ENCODE data around the gene ZNF655.
A peak's percentile ranks its signal among the peaks of the same experiment; 100 is the strongest.
"Not testable (repeated sequence)": the region's sequence is repeated elsewhere in the genome, so short reads cannot be mapped to it uniquely, and the experiment has no call there.

The ZNF655 gene

DNA sequence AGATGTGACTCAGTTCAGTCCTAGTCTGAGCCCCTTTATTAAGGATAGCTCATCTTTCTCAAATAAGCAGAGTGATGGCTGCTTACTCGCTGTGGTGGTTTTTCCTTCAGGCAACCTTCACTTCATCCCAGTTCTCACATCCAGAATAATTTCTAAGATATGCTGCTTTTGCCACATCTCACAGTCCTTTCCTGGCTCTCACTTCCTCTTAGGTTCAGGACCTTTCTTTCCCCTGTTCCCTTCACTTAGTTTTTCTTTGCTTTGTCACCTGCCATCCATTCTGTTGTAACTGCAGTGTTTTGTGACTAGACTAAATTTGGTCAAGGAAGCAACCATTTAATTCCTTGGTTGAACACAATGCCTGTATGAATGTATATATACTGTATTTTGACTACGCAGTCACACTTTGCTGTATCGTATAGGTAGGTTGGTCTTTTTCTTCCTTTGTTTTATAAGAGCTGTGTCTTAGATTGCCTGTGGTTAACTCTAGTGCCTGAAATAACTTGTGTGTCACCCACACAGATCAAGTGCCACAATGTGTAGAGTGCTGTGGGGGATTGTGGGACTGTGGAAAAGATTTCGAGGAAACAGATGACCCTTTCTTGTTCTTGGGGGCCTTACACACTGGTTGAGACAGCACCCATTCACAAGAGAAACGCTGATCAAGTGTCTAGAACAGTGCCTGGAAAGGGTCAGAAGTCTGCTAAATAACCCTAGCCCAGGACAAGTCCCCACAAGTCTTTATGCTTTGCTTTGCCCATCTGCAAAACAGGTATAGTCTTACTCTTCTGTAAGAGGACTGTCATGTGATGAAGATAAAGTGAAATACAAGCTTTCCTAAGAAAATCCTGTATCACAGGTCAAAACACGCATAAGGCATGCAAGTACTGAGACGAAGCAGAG lies 2.6 kb downstream of the ZNF655 start:
- no peak for DNase-seq

DNA sequence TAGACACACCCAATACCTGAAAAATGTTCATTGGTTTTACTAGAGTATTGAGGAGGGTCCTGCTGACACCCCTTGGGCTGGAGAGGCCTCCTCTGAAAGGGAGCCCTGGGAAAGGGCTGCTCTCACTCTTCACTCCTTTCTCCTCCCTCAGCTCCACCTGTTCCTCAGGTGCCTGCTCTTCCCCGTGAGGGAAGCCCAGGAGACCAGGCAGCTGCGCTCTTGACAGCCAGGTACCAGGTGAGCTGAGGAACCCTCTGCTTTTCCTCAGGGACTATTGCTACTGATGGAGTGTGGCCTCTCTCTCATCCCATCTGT lies 3.3 kb downstream of the ZNF655 start:
- no peak for DNase-seq

DNA sequence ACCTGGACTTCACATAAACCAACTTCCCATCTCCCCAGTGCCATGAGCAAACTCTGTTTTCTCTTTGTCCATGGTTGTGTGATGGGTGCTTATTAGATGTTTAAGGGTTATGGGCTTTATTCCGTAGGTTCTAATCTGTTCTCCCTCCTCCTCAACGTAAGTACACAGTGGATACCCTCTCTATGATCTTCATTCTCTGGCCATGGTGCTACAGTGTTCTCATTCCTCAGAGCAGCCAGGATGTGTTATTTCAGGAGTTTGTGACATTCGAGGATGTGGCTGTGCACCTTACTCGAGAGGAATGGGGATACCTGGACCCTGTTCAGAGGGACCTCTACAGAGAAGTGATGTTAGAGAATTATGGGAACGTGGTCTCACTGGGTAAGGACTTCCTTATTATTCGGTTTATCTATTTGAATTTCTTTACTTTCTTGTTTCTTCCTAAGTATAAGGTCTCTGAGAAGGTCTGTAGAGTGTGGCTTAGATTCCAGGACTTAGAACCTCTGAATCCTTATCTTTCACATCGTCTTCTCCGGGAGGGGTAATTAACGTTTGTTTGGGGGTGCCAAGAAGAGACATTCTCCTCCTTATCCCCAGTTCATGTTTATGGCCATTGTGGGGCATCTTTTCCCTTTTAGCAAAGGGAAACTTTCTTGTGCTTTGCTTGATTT lies 3.8 kb downstream of the ZNF655 start:
- DNase-seq, result no peak

DNA sequence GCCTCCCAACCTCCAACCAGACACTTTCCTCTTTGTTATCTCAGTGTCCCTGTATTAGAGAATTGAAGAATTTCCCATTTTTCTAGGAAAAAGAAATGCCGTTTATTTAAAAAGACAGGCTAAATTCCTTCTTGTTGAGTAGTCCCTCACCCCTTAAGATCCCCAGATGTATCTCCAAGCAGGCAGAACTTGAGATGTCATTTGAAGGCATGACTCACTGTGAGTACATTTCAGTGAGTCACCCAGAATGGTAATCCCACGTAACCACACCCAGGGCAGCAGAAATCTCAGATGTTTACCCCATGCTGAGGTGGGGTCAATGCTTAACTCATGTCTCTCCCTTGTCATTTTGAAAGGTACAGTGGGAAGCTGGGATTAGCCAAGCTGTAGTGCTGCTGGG lies 4.4 kb downstream of the ZNF655 start:
- DNase-seq, result peak; percentile 39

DNA sequence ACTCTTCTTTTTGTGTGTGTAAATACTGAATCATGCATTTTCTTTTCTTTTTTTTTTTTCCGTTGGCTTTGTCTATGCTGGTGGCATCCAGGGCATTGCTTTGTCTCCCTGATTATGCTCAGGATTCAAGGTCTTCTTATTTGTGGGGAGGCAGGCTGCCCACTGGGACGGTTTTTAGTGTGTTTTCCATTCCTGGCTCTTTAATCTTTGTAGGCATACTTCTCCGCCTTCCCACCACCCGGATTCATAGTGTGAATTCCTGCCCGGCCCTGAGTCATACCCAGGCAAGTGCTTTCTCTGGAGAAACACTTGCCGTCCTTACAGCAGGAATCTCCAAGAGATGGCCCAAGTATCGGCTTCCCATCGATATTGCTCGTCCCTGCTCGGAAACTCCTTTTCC lies 5.2 kb downstream of the ZNF655 start:
- no peak for DNase-seq

DNA sequence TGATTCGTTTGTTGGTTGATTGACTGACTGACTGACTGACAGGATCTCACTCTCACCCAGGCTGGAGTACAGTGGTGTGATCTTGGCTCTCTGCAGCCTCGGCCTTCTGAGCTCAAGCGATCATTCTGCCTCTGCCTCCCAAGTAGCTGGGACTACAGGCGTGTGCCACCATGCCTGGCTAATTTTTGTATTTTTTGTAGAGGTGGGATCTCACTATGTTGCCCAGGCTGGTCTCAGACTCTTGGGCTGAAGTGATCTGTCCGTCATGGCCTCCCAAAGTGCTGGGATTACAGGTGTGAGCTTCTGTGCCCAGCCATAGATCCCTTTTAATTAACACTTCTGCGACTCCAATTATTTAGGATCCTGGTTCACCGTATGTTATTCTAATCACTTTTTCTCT lies 10.3 kb downstream of the ZNF655 start:
- DNase-seq, result not testable (repeated sequence)

DNA sequence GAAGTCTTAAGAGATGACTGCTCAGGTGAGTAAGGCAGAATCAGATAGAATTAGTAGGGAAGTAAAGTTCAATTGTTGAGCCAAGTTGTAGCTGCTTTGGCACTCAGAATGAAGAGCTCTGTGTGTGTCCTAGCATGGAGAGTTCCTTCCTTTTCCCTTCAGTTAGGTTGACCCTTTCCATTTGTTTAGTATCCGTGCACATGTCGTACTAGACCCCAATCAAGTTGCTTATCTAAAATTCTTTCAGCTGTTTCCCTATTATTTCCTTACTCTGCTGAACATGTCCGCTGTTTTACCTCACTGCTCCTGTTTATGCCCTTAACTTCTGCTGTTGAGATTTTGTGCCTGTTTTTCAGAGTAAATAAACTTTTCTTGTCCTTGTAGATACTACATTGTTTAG lies 13.3 kb downstream of the ZNF655 start:
- DNase-seq, result no peak

DNA sequence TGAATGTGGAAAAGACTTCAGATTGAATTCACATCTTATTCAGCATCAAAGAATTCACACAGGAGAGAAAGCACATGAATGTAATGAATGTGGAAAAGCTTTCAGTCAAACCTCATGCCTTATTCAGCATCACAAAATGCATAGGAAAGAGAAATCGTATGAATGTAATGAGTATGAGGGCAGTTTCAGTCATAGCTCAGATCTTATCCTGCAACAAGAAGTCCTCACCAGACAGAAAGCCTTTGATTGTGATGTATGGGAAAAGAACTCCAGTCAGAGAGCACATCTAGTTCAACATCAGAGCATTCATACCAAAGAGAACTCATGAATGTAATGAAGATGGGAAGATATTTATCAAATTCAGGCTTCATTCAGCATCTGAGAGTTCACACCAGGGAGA lies 14.8 kb downstream of the ZNF655 start:
- DNase-seq, result no peak

DNA sequence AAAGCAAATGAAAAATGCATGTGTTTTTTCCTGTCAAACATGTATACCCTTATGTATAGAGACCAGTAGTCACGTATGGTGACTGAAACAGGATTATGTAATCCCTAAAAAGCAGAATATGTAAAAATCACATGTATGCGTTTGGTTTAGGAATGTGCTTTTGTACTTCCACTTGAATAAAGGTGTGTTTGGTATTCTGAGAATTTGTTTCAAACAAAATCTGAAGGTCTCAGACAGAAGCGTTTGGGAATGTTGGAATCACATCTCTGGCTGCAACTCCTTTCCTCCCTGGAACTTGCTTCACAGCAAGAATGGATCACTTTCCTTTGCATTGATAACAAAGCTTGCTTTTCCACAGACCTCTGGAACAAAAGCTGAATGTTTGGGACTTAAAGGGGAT lies 17.8 kb downstream of the ZNF655 start:
- no peak for DNase-seq

DNA sequence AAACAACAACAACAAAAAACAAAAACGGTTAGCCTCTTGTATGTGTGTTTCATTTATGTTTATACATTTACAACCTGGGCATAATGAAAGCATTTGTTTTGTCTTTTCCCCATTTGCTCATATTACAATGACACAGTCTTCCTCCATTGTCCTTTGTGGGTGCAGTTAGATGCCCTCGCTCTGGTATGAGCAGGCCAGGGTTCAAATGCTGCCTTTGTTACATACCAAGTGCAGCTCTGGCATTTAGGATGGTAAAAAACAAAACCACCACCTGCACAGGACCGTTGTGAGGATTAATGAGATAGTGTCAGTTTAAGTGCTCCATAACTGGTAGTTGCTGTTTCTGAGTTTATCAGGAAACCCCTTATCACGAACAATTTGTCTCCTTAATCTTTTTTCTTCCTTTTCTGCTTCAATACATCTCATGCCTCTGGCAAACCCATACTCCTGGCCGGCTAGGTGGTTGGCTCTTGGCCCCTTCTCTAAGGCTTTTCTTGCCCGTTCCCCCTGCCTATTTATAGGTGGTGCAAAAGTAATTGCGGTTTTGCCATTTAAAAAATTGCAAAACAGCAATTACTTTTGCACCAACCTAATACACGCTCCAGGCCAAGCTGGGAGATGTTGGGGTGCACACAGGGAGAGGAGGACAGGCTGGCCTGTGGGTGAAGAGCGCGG lies 21.0 kb downstream of the ZNF655 start:
- peak; percentile 6 for DNase-seq

DNA sequence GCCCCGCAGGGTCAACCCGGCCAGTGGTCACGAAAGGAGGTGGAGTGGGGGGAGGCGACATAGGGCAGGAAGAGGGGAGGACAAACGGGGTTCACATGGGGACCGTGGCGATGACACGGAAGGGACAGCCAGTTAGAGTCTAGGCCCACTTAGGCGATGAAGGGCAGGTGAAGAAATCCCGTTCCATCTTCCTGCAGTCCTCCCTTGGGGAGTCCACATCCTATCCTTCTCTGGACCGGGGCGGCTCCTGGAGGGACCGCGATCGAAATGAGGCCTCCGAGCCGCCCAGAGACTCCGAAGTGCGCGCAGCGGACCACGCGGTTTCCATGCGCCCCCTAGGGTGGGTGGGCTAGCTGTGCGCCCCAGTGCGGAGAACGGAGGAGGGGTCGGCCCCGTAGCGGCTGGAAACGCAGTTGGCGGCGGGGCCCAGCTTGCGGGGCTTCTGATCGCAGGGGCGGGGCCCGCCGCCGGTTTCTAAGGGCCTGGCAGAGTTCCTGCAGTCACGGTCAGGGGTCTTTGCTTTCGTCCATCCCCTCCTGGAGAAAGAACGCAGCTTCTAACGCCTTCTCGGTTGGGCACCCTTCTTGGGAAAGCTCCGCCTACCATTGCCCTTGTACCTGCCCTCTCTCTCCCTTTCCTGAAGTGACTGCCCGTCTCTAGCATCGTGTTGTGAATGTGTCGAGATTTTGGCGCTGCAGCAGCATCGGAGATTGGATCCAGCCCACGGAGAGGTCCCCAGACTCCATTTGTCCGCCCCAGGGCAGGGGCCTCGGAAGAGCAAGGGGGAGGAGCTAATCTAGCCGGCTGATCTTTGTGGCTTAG lies 21.7 kb downstream of the ZNF655 start:
- DNase-seq, result peak; percentile 9

DNA sequence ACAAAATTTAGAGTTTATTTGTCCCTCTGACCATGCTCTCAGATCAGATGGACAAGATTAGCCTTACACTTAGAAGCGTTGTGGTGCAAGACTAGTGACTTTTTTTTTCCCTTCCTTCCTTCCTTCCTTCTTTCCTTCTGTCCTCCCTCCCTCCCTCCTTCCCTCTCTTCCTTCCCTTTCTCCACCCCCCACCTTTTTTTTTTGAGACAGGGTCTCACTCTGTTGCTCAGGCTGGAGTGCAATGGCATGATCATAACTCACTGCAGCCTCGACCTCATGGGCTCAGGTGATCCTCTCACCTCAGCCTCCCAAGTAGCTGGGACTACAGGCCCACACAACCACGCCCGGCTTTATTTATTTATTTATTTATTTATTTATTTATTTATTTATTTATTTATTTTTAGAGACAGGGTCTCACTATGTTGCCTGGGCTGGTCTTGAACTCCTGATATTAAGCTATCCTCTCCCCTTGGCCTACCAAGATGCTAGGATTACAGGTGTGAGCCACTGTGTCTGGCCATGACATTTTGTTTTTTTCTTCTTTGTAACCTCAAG lies 22.4 kb downstream of the ZNF655 start:
- DNase-seq, result not testable (repeated sequence)

DNA sequence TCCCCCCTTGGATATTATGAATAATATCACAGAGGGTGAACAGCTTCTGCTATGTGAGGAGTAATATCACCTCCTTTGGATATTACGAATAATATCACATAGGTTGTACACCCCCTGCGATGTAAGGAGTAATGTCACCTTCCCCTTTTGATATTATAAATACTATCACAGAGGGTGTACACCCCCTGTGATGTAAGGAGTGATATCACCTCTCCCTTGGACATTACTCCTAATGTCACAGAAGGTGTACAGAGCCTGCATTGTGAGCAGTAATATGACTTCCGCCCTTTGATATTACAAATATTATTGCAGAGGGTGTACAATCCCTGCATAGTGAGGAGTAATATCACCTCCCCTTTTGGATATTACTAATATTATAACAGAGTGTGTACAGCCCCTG lies 30.4 kb downstream of the ZNF655 start:
- no peak for DNase-seq

DNA sequence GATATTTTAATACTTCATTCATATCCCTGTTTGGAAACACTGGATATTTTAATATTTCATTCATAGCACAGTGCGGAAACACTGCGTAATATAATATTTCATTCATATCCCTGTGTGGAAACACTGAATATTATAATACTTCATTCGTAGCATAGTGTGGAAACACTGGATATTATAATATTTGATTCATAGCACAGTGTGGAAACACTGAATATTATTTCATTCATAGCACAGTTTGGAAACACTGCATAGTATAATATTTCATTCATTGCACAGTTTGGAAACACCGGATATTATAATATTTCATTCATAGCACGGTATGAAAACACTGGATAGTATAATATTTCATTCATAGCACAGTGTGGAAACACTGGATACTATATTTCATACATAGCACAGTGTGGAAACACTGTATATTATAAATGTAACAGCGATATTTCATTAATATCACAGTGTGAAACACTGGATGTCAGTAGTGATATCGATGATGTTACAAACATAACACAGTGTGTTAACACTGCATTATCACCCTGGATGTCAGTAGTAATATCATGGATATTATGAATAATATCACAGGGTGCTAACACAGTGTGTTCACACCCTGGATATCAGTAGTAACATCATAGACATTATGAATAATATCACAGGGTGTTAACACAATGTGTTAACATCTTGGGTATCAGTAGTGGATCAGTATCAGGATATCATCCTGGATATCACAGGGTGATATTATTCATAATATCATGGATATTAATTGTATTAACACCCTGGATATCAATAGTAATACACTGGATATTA lies 36.7 kb downstream of the ZNF655 start:
- no peak for DNase-seq

DNA sequence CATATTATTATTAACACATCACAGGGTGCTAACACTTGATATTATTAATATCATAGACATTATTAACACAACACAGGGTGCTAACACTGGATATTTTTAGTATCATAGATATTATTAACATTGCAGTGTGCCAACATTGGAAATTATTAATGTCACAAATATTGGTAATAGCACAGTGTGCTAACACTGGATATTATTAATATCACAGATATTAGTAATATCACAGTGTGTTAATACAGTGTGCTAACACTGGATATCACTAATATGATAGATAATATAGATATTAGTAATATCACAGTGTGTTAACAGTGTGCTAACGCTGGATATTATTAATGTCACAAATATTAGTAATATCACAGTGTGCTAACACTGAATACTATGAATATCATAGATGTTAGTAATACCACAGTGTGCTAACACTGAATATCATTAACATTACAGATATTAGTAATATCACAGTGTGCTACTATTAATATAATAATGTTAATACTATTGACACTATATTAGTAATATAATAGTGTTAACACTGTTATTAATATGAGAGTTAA lies 38.0 kb downstream of the ZNF655 start:
- DNase-seq, result no peak

DNA sequence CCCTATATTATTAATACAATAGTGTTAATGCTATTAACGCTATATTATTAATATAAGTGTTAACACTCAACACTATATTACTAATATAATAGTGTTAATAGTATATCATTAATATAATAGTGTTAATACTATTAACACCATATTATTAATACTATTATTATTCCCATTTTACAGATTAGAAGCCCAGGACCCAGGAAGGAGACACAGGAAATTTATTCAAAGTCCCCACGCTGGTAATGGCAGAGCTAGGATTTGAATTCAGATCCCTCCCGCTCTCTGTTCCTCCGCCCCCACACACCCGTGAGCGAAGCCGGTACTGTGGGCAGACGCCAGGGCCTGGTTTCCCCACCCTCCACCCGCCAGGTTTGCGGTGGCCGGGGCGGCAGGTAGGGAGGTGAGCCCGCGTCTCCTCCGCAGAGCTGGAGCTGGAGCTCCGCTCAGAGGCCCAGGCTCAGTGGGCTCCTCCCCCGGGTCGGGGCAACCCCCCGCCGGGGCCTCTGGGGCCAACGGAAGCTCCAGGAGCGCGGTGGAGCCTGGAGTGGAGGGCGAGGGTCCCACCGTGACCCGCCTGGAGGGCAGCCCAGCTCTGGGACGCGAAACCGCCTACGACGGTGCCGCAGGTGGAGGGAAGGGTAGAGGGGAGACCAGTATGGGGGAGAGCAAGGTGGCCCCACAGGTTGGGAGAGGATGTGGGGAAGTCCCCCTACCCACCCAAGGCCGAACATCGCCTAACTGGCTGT lies 39.5 kb downstream of the ZNF655 start, which contains the start of gene TMEM225B:
TSS of gene TMEM225B (plus strand) at position 506 of the 740 bp plus-strand sequence. CDS start 6,122 bp downstream, outside the sequence.
- no peak for DNase-seq

DNA sequence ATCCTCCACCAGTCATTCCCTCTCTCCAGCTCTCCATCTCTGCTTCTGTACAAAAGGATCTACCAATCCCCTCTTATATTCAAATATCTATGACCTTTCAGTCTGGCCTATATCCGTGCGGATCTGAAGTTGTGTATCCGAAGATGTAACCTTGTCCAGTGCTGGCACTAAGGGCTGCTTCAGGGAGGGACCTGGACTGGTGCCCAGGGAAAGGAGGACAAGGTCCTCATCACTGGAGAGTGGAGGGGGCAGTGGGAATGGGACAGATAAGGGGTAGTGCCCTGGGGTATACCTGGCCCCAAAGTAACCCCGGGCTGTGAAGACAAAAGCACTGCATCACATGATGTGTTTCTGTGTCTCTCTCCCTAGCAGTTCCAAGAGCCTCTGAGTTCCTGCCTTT lies 41.4 kb downstream of the ZNF655 start:
- no peak for DNase-seq

DNA sequence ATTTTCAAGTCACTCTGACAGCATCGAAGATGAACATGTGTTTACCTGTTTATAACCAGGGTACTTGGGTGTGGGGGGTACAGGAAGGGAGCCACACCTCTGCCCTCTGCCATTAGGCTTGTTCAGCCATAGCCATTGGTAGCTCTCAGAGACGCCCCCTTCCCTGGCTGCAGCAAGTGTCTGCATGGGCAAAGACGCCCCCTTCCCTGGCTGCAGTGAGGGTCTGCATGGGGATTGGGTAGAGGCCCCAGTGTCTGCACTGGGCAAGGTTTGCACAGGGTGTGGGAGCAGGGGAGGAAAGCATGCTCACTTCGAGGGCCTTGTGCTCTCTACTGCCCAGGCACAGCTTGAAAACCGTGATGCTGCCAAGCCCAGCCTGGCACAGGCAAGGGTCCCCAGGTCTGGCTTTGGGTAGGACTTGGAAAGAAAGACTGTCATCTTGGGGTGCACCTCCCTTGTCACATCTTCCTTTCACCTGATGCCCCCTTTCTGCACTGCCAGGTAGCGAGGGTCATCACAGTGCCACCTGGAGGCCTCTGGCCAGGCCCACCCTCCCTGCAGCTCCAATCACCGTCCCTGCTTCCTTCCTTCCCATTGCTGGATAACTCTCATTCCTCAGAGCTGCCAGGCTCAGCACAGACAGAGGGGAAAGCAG lies 43.3 kb downstream of the ZNF655 start:
- no peak for DNase-seq

DNA sequence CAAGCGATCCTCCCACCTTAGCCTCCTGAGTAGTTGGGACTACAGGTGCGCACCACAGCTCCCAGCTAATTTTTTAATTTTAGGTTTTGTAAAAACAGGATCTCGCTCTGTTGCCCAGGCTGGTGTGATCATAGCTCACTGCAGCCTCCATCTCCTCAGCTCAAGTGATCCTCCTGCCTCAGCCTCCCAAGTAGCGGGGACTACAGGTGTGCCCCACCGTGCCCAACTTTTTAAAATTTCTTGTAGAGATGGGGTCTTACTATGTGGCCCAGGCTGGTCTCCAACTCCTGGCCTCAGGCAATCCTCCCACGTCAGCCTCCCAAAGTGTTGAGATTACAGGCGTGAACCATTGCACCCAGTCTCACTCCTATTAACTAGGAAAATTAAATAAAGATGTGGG lies 47.1 kb downstream of the ZNF655 start:
- no peak for DNase-seq

DNA sequence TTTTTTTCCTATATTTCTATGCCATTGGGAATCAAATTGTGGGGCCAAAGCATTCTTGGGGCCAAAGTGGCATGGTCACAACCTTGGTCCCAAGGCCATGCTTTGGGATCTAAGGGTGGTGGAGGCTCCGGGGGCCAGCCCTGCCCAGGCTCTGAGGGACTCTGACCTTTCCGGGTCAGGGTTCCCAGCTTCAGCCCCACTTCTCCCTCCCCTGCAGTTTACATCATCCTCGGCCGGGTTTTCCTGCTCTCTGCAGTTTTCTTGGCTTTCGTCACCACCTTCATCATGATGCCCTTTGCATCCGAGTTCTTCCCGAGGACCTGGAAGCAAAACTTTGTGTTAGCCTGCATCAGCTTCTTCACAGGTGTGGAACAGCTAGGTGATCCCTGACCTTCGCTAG lies 48.1 kb downstream of the ZNF655 start:
- DNase-seq, result no peak
